Measurements from ENCODE around the gene TMEM120B. TPM values are rescaled to one million over a fixed set of nuclear protein-coding genes. Genes with fewer than 3 reads are reported as not detected.
A peak's percentile ranks its signal among the peaks of the same experiment; 100 is the strongest.
"Not testable (repeated sequence)": the region's sequence is repeated elsewhere in the genome, so short reads cannot be mapped to it uniquely, and the experiment has no call there.

TMEM120B gene
- total RNA-seq, 2 donors from 2014 or later, result 13.2 to 14.2 TPM

- no peak for TF ChIP-seq POLR2A (IDR thresholded peaks at IDR 0.05)
- TF ChIP-seq CTCF (IDR thresholded peaks at IDR 0.05), result no peak
- ATAC-seq, result no peak
- no peak for DNase-seq
- H3K27me3 ChIP-seq, result no peaks in the 10 kb centered on the region
- no peak overlapping the region for H3K4me3 ChIP-seq
- peak overlapping the region in 3 of 4 donors; percentile 6 to 39 (median 21) for H3K27ac ChIP-seq
- no peaks in the 10 kb centered on the region for H3K36me3 ChIP-seq (replicated peaks in 1 of 2; ENCODE audit: insufficient read depth in 1 of 2, low read depth in 2 of 2)
- WGBS, 2 donors, result 57 to 67% methylated on average over 6 to 9 of the region's 9 CpGs
- peaks cover 2% of the 10 kb centered on the region for H3K4me1 ChIP-seq
- intact Hi-C loops (cut with DNase I), result loop anchor here (5.0 kb wide), 1 partner anchor 132 kb away; no protein-coding TSS in a partner anchor
- no peaks in the 10 kb centered on the region for H3K9me3 ChIP-seq
These were observed 33.7 kb upstream of the TMEM120B start for GRCh38 chr12:121678716-121679300.

GRCh38 chr12:121679661-121680197 is 32.8 kb upstream of the TMEM120B start:
- not testable (repeated sequence) for H3K27me3 ChIP-seq; H3K9me3 ChIP-seq; H3K4me1 ChIP-seq; H3K36me3 ChIP-seq (replicated peaks in 1 of 2; ENCODE audit: insufficient read depth in 1 of 2, low read depth in 2 of 2); ATAC-seq; DNase-seq; H3K4me3 ChIP-seq
- peak overlapping the region in 3 of 4 donors; percentile 6 to 39 (median 21) for H3K27ac ChIP-seq
- intact Hi-C loops (cut with DNase I), result loop anchor here (5.0 to 10.0 kb wide), 3 partner anchors 55 to 182 kb away; partner anchors contain the start of gene ORAI1
- 69 to 72% methylated on average over 13 of the region's 13 CpGs for WGBS, 2 donors

GRCh38 chr12:121688966-121689365 is 23.6 kb upstream of the TMEM120B start:
- Histone ChIP-seq H3K36me3 (replicated peaks in 1 of 2; ENCODE audit: insufficient read depth in 1 of 2, low read depth in 2 of 2) (no peaks in the 10 kb centered on the region), H3K27ac (no peak overlapping the region), H3K9me3 (no peaks in the 10 kb centered on the region), H3K4me1 (peaks cover 5% of the 10 kb centered on the region), H3K27me3 (no peaks in the 10 kb centered on the region), H3K4me3 (no peak overlapping the region)
- intact Hi-C loops (cut with DNase I), result loop anchor here (10.0 kb wide), 1 partner anchor 64 kb away; the partner anchor contains the start of gene ORAI1
- TF ChIP-seq POLR2A (IDR thresholded peaks at IDR 0.05), result no peak
- TF ChIP-seq CTCF (IDR thresholded peaks at IDR 0.05), result no peak
- DNase-seq (no peak), ATAC-seq (no peak)
- 53 to 77% methylated on average over 3 of the region's 3 CpGs for WGBS, 2 donors

- Histone ChIP-seq H3K27ac (no peak overlapping the region), H3K36me3 (replicated peaks in 1 of 2; ENCODE audit: insufficient read depth in 1 of 2, low read depth in 2 of 2) (no peaks in the 10 kb centered on the region), H3K9me3 (no peaks in the 10 kb centered on the region), H3K27me3 (no peaks in the 10 kb centered on the region), H3K4me3 (no peak overlapping the region), H3K4me1 (peaks cover 5% of the 10 kb centered on the region)
- WGBS, 2 donors, result 86 to 93% methylated on average over 1 to 2 of the region's 2 CpGs
- DNase-seq (no peak), ATAC-seq (no peak)
- intact Hi-C loops (cut with DNase I), result loop anchor here (10.0 kb wide), 1 partner anchor 65 kb away; the partner anchor contains the start of gene ORAI1
- no peak for TF ChIP-seq CTCF (IDR thresholded peaks at IDR 0.05)
- TF ChIP-seq POLR2A (IDR thresholded peaks at IDR 0.05), result no peak
These were observed 23.1 kb upstream of the TMEM120B start for GRCh38 chr12:121689430-121689829.

GRCh38 chr12:121692744-121693143 is 19.8 kb upstream of the TMEM120B start:
- intact Hi-C loops (cut with DNase I), result loop anchor here (10.0 kb wide), 1 partner anchor 192 kb away; the partner anchor contains the start of gene PSMD9
- not testable (repeated sequence) for H3K36me3 ChIP-seq (replicated peaks in 1 of 2; ENCODE audit: insufficient read depth in 1 of 2, low read depth in 2 of 2); H3K4me1 ChIP-seq; H3K27me3 ChIP-seq; H3K9me3 ChIP-seq; H3K27ac ChIP-seq; H3K4me3 ChIP-seq; ATAC-seq; DNase-seq
- WGBS, 2 donors, result 72 to 75% methylated on average over 3 of the region's 3 CpGs

Measured in body of pancreas (tissue), 4 donors.